Stimulated activated CD4-positive, alpha-beta T cell treated with anti-CD3 and anti-CD28 coated beads, TNF-alpha, amount 100 ng/mL, for 1 hour (primary cell): ENCODE results near the gene TAAR5.
"Not testable (repeated sequence)": the region's sequence is repeated elsewhere in the genome, so short reads cannot be mapped to it uniquely, and the experiment has no call there.

Experiments
- DNase-seq, 3 donors: peaks; one replicate each; pipeline ENCODE4 v3.0.0-alpha.2; 2020; ENCODE audit warnings: low read depth in 3 of 3, low spot score in 1 of 3

Gene TAAR5

GRCh38 chr6:132589454-132589853, at the start of gene TAAR5:
TAAR5 (minus strand) TSS chr6:132589741; CDS start chr6:132589686, 55 bp downstream.
- DNase-seq, result no peak

GRCh38 chr6:132637135-132637534, 47.6 kb upstream of the TAAR5 start:
- DNase-seq, result not testable (repeated sequence)

DNA sequence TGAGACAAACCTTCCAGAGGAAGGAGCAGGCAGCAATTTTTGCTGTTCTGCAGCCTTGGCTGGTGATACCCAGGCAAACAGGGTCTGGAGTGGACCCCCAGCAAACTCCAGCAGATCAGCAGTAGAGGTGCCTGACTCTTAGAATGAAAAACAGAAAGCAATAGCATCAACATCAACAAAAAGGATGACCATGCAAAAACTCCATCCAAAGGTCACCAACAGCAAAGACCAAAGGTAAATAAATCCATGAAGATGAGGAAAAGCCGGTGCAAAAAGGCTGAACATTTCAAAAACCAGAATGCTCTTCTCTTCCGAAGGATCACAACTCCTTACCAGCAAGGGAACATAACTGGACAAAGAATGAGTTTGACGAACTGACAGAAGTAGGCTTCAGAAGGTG, 46.4 kb upstream of the TAAR5 start:
- not testable (repeated sequence) for DNase-seq

DNA sequence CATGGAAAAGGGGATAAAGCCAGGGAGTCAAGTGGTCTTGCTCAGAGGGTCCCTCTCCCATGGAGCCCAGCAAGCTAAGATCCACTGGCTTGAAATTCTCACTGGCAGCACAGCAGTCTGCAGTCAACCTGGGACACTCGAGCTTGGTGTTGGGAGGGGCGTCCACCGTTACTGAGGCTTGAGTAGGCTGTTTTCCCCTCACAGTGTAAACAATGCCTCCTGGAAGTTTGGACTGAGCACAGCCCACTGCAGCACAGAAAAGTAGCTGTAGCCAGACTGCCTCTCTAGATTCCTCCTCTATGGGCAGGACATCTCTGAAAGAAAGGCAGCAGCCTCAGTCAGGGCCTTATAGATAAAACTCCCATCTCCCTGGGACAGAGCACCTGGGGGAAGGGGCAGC, 45.7 kb upstream of the TAAR5 start:
- not testable (repeated sequence) for DNase-seq

DNA sequence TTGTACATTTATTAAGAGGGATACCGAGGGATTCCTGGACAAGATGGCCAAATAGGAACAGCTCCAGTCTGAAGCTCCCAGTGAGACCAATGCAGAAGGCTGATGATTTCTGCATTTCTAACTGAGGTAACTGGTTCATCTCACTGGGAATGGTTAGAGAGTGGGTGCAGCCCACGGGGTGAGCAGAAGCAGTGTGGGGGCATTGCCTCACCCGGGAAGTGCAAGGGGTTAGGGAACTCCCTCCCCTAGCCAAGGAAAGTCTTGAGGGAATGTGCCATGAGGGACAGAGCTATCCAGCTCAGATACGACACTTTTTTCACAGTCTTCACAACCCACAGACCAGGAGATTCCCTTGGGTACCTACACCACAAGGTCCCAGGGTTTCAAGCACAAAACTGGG, 45.3 kb upstream of the TAAR5 start:
- no peak for DNase-seq

- DNase-seq, result no peak
Observed at GRCh38 chr6:132633362-132633761, 43.8 kb upstream of the TAAR5 start.

DNA sequence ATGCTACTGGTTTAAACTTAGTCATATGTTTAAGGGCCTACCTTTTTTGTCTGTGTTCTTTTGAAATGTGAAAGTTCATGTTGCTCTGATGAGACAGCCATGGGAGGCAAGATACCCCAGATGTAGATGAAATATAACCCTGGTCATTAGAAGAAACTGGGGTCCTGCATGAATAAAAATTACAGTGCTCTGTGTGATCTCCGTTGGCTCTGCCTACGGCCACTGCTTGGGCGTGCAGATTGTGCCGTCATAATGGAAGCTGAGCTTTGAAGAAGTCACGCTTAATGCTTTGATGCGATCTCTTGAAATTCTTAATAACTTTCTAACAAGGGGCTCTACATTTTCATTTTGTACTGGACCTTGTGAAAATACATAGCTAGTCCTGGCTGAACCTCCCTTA, 34.6 kb upstream of the TAAR5 start, which contains the start of gene TAAR2:
Gene TAAR2, minus strand, starts transcription at position 101 of the 400 bp plus-strand sequence. Its CDS starts 0 bp downstream, at position 101.
- no peak for DNase-seq

- DNase-seq, result no peak
Observed at GRCh38 chr6:132623106-132623845, 33.7 kb upstream of the TAAR5 start.

DNA sequence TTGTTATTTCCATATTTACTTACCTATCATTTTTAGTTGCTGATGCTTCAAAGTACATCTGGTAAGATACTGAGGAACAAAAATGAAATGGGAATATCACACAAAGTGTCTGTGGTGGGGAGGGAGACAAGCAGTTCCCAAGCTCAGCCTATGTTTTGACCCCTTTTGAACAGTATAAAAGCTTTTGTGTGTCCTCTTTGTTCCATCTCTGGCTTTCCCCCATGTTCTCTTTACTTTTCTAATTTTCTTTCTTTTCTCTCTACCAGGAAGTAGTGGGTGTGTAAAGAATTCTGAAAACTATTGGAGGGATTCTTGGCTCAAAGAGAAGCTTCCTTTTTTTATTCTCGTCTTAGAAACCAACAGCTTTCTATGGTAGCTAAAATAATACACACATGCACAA, 27.1 kb upstream of the TAAR5 start:
- DNase-seq, result no peak

- DNase-seq, result no peak
Observed at GRCh38 chr6:132614554-132614953, 25.0 kb upstream of the TAAR5 start.

DNA sequence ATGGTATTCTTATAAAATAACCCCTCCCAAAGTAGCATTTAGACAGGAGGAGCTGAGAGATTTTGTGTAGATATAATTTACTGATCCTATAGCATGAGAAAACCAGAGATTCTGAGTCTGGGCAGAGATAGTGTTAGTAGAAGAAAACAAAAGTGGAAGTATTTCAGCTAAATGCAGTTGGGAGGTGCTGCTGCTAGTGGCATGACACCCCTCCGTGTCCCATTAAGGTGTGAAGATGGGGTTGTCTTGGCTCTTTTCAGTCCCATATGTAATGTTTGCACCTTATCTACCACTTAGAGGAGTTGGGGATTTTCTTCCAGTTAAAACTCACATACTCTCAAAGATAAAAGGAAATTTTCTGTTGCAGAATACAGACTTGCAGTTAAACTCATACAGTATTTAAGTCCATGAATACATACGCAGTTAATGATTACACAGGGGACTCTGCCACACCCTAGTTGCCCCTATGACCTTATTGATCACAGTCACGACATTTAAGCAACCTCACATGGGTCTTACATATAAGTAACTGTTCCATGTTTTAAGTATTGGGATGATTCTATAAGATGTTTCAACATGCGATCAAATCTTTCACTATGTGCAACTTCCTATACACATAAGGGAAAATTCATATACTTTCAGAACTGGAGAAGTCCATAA, 23.0 kb upstream of the TAAR5 start:
- no peak for DNase-seq

- no peak for DNase-seq
Observed at GRCh38 chr6:132611616-132612015, 22.1 kb upstream of the TAAR5 start.

DNA sequence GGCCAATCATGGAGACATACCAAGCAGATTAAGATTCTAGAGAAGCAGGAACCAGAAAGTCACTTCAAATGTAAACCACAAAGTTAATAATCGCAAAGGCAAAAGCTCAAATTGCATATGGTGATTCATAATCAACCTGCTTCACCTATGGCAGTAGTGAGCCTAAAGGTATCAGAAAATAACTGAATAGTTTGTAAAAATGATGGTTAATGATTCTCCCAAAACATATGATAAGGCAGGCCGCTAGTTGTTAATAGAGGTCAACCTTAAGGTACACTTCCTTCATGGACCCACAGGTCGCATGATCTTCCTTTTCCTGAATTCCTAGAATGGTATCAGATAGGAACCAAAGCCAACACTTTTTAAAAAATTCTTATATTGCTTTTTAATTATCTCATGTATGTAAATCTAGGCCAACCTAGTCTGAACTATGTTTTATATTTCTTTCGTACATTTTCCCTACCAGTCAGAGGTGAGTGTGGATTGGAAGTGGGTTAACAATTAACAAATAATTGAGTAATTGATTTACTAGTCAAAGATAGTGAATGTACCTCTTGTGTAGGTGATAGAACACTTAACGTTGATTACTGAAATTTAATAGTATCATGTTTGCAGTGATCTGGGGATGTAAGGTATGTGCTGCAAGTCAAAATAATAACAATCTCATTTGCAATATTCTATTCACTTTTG, 18.1 kb upstream of the TAAR5 start:
- no peak for DNase-seq

DNA sequence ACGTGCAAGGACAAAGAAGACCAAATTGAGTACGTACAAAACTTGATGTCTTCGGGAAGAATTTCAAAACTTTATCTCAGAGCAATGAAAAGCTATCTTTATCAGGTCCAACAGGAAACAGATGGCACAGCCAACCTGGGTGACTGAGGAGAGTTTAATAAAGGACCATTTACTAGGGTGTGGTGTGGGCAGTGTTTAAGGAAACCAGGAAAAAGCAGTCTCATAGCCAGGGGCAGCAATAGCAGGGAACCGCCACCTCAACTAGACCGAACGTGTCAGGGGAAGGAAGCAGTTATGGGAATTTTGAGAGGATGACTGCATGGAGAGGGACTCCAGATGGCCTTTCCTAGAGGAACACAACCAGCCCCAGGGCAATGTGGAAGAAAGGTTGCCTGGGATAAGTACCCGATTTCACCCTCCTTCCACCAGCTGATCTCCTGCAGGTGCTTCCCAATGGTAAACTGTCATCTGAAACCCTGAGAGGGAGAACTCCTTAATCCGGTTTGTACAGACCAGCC, 15.2 kb upstream of the TAAR5 start:
- no peak for DNase-seq

- DNase-seq, result not testable (repeated sequence)
Observed at GRCh38 chr6:132600900-132601299, 11.4 kb upstream of the TAAR5 start.

- DNase-seq, result no peak
Observed at GRCh38 chr6:132598473-132598872, 8.9 kb upstream of the TAAR5 start.

- no peak for DNase-seq
Observed at GRCh38 chr6:132596201-132596600, 6.7 kb upstream of the TAAR5 start.

DNA sequence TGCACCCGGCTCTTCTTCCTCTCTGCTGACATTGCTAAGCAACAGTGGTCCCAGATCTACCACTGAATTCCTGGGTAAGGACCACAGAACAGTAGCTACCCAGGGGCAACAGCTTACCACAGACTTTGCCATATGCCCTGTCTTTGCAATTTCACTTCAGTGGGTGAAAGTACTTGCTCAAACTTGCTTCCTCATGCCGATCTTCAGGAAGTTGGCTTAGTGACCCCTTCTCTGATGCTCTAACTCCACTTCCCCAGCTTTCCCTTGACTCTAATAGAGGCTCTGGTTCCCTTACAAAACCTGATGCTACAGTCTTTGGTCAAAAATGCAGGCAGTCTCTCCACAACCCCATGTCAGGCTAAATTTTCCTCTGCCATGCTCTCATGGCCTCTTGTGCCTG, 3.3 kb upstream of the TAAR5 start:
- DNase-seq, result no peak

DNA sequence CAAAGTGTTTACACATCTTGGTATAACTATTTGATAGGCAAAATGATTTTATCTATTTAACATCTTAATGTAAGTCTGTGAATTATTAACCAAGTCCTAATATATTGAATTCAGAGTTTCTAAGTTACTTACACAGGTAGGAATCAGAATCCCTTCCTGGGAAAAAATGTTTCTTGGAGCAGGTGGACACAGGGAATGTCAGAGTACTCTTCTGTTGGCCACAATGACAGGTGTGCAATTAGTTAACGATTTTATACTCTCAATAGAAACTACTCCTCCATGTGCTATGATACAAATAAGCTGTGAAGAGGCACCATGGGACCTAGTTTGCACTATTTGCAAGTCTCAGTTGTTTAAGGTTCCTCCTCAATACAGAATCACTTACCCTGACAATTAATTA, 821 bp upstream of the TAAR5 start:
- DNase-seq, result no peak

DNA sequence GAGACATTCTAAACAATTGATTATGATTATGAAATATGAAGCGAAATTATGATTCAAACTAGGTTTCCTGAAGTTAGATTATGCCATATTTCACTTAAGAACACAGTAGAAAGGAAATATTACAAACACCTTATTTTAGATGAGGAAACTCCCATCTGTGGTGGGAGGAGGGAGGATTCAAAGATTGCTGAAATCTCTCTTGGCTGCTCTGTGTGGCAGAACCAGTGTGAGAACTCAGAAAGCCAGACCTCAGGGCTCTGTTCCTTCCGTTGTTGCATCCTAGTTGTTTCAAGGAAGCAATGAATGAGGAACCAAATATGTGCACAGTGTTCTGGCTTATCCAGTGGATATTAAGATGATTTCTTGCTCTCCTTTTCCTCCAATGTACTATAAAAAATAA, 2.1 kb downstream of the TAAR5 start:
- DNase-seq, result no peak

- no peak for DNase-seq
Observed at GRCh38 chr6:132584698-132585097, 4.8 kb downstream of the TAAR5 start.

DNA sequence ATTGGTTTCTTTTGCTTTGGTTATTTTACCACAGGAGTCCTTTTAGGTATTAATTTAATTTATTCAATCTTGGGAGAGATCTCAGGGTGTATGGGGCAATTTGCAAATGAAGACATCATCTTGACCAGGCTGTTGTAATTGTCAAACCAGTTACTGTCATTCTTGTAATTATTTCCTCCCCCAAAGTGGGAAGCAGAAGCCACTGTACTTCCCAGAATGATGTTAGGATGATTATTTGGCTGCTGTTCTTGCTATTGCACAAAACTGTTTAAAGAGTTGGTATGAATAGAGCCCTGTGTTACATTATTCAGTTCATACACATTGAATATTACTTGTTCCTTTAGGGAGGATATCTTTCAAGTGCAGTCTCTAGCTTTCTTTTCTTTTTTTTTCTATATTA, 17.8 kb downstream of the TAAR5 start:
- DNase-seq, result no peak
